ENCODE data around the gene TMPRSS9.

GRCh38 chr19:2343289-2343982 lies 16.6 kb upstream of the TMPRSS9 start:
- TF ChIP-seq CTCF (IDR thresholded peaks at IDR 0.05) (no peak), TCF7L2 (IDR thresholded peaks at IDR 0.05; ENCODE audit: low read depth, low read length) (no peak), REST (IDR thresholded peaks at IDR 0.05; ENCODE audit: insufficient read depth in 1 of 2, low read depth in 2 of 2, low read length in 1 of 2) (no peak), POLR2AphosphoS5 (IDR thresholded peaks at IDR 0.05; ENCODE audit: low read depth, low read length) (no peak), SIN3A (IDR thresholded peaks at IDR 0.05; ENCODE audit: borderline replicate concordance, insufficient read depth, low read depth, low read length) (no peak)
